Spleen (tissue), 7 donors: ENCODE measurements around the gene CDKN1B.

ENCODE experiments used
- POLR2A ChIP-seq, 3 donors: fragments of 450-650 bp; IDR thresholded peaks; one replicate each; pipeline ENCODE4 v1.5.1; 2017; ENCODE audit warnings: antibody characterized with exemption in 3 of 3, mild to moderate bottlenecking in 1 of 3
- TF ChIP-seq, protein P1 (sequence below), 11 experiments: fragments of 200-600 bp in 7 of 11; fragments of 450-650 bp in 4 of 11; sonication (generic) in 4 of 11; IDR thresholded peaks in 8 of 11; conservative IDR thresholded peaks in 3 of 11; 1 replicate in 7 of 11; 2 replicates in 4 of 11; pipeline versions ENCODE4 v1.4.0 to v1.8.0; 2016 to 2021; ENCODE audit warnings: antibody characterized with exemption in 11 of 11, inconsistent platforms in 4 of 11, mild to moderate bottlenecking in 1 of 11
- donor health status: DM: no; HTN: no; CAD: no; lungs with moderate emphysema.
- donor health status: DM: no; HTN: no; CAD: no.
- donor health status: DM: no; HTN: no; CAD: no.

GRCh38 chr12:12671850-12672660 is 45.1 kb upstream of the CDKN1B start:
- TF ChIP-seq POLR2A (IDR thresholded peaks at IDR 0.05): no peak
- TF ChIP-seq, protein P1, sequence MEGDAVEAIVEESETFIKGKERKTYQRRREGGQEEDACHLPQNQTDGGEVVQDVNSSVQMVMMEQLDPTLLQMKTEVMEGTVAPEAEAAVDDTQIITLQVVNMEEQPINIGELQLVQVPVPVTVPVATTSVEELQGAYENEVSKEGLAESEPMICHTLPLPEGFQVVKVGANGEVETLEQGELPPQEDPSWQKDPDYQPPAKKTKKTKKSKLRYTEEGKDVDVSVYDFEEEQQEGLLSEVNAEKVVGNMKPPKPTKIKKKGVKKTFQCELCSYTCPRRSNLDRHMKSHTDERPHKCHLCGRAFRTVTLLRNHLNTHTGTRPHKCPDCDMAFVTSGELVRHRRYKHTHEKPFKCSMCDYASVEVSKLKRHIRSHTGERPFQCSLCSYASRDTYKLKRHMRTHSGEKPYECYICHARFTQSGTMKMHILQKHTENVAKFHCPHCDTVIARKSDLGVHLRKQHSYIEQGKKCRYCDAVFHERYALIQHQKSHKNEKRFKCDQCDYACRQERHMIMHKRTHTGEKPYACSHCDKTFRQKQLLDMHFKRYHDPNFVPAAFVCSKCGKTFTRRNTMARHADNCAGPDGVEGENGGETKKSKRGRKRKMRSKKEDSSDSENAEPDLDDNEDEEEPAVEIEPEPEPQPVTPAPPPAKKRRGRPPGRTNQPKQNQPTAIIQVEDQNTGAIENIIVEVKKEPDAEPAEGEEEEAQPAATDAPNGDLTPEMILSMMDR (IDR thresholded peaks at IDR 0.05 in 8 of 11, conservative IDR thresholded peaks at IDR 0.05 in 3 of 11): no peak
